ENCODE results near the gene GYPC.
A peak's percentile ranks its signal among the peaks of the same experiment; 100 is the strongest.

GYPC gene

GRCh38 chr2:126658905-126659561, 3.1 kb downstream of the GYPC start:
- Histone ChIP-seq H3K4me3 (ENCODE audit: low read length in 2 of 2) (peak overlapping the region in 1 of 2 donors; percentile 30), H3K27ac (ENCODE audit: low read length) (peak overlapping the region; percentile 87), H3K36me3 (ENCODE audit: control insufficient read depth in 2 of 2, insufficient read depth in 2 of 2, low read length in 2 of 2) (no peaks in the 10 kb centered on the region), H3K9me3 (ENCODE audit: control insufficient read depth in 2 of 2, low read length in 2 of 2) (no peaks in the 10 kb centered on the region), H3K27me3 (ENCODE audit: control insufficient read depth in 1 of 2, insufficient read depth in 2 of 2, low read length in 2 of 2) (no peaks in the 10 kb centered on the region), H3K4me1 (ENCODE audit: control insufficient read depth, insufficient read depth, low read length) (peaks cover 75% of the 10 kb centered on the region), H3K9ac (ENCODE audit: low read length in 2 of 2) (peak overlapping the region; percentile 37 to 56)

GRCh38 chr2:126659562-126660467, 3.9 kb downstream of the GYPC start:
- peak overlapping the region in 1 of 2 donors; percentile 56 for H3K9ac ChIP-seq (ENCODE audit: low read length in 2 of 2)
- H3K4me3 ChIP-seq (ENCODE audit: low read length in 2 of 2), result peak overlapping the region in 1 of 2 donors; percentile 30
- H3K36me3 ChIP-seq (ENCODE audit: control insufficient read depth in 2 of 2, insufficient read depth in 2 of 2, low read length in 2 of 2), result no peaks in the 10 kb centered on the region
- peak overlapping the region; percentile 87 for H3K27ac ChIP-seq (ENCODE audit: low read length)
- H3K9me3 ChIP-seq (ENCODE audit: control insufficient read depth in 2 of 2, low read length in 2 of 2), result no peaks in the 10 kb centered on the region
- H3K27me3 ChIP-seq (ENCODE audit: control insufficient read depth in 1 of 2, insufficient read depth in 2 of 2, low read length in 2 of 2), result no peaks in the 10 kb centered on the region
- peaks cover 82% of the 10 kb centered on the region for H3K4me1 ChIP-seq (ENCODE audit: control insufficient read depth, insufficient read depth, low read length)

- Histone ChIP-seq H3K4me1 (ENCODE audit: control insufficient read depth, insufficient read depth, low read length) (peaks cover 80% of the 10 kb centered on the region), H3K9ac (ENCODE audit: low read length in 2 of 2) (no peak overlapping the region)
Observed at GRCh38 chr2:126660971-126661370, 5.0 kb downstream of the GYPC start.

GRCh38 chr2:126661702-126662500, 5.9 kb downstream of the GYPC start:
- H3K36me3 ChIP-seq (ENCODE audit: control insufficient read depth in 2 of 2, insufficient read depth in 2 of 2, low read length in 2 of 2), result no peaks in the 10 kb centered on the region
- no peaks in the 10 kb centered on the region for H3K9me3 ChIP-seq (ENCODE audit: control insufficient read depth in 2 of 2, low read length in 2 of 2)
- no peak overlapping the region for H3K4me3 ChIP-seq (ENCODE audit: low read length in 2 of 2)
- H3K27ac ChIP-seq (ENCODE audit: low read length), result peak overlapping the region; percentile 87
- no peaks in the 10 kb centered on the region for H3K27me3 ChIP-seq (ENCODE audit: control insufficient read depth in 1 of 2, insufficient read depth in 2 of 2, low read length in 2 of 2)
- no peak overlapping the region for H3K9ac ChIP-seq (ENCODE audit: low read length in 2 of 2)
- peaks cover 85% of the 10 kb centered on the region for H3K4me1 ChIP-seq (ENCODE audit: control insufficient read depth, insufficient read depth, low read length)

More at GRCh38 chr2:126660971-126661370, 5.0 kb downstream of the GYPC start:
- Histone ChIP-seq H3K4me3 (ENCODE audit: low read length in 2 of 2) (no peak overlapping the region), H3K27ac (ENCODE audit: low read length) (peak overlapping the region; percentile 87), H3K27me3 (ENCODE audit: control insufficient read depth in 1 of 2, insufficient read depth in 2 of 2, low read length in 2 of 2) (no peaks in the 10 kb centered on the region), H3K9me3 (ENCODE audit: control insufficient read depth in 2 of 2, low read length in 2 of 2) (no peaks in the 10 kb centered on the region), H3K36me3 (ENCODE audit: control insufficient read depth in 2 of 2, insufficient read depth in 2 of 2, low read length in 2 of 2) (no peaks in the 10 kb centered on the region)

GRCh38 chr2:126662621-126663020, 6.7 kb downstream of the GYPC start:
- Histone ChIP-seq H3K36me3 (ENCODE audit: control insufficient read depth in 2 of 2, insufficient read depth in 2 of 2, low read length in 2 of 2) (no peaks in the 10 kb centered on the region), H3K9me3 (ENCODE audit: control insufficient read depth in 2 of 2, low read length in 2 of 2) (no peaks in the 10 kb centered on the region), H3K27me3 (ENCODE audit: control insufficient read depth in 1 of 2, insufficient read depth in 2 of 2, low read length in 2 of 2) (no peaks in the 10 kb centered on the region), H3K4me1 (ENCODE audit: control insufficient read depth, insufficient read depth, low read length) (peaks cover 80% of the 10 kb centered on the region), H3K4me3 (ENCODE audit: low read length in 2 of 2) (no peak overlapping the region), H3K9ac (ENCODE audit: low read length in 2 of 2) (no peak overlapping the region), H3K27ac (ENCODE audit: low read length) (peak overlapping the region; percentile 49)

GRCh38 chr2:126663184-126663963, 7.4 kb downstream of the GYPC start:
- Histone ChIP-seq H3K9ac (ENCODE audit: low read length in 2 of 2) (no peak overlapping the region), H3K27me3 (ENCODE audit: control insufficient read depth in 1 of 2, insufficient read depth in 2 of 2, low read length in 2 of 2) (no peaks in the 10 kb centered on the region), H3K4me1 (ENCODE audit: control insufficient read depth, insufficient read depth, low read length) (peaks cover 76% of the 10 kb centered on the region), H3K27ac (ENCODE audit: low read length) (peak overlapping the region; percentile 49), H3K9me3 (ENCODE audit: control insufficient read depth in 2 of 2, low read length in 2 of 2) (no peaks in the 10 kb centered on the region), H3K36me3 (ENCODE audit: control insufficient read depth in 2 of 2, insufficient read depth in 2 of 2, low read length in 2 of 2) (no peaks in the 10 kb centered on the region), H3K4me3 (ENCODE audit: low read length in 2 of 2) (no peak overlapping the region)

- Histone ChIP-seq H3K9ac (ENCODE audit: low read length in 2 of 2) (peak overlapping the region; percentile 13 to 36), H3K4me1 (ENCODE audit: control insufficient read depth, insufficient read depth, low read length) (peaks cover 69% of the 10 kb centered on the region), H3K9me3 (ENCODE audit: control insufficient read depth in 2 of 2, low read length in 2 of 2) (no peaks in the 10 kb centered on the region), H3K4me3 (ENCODE audit: low read length in 2 of 2) (no peak overlapping the region), H3K27ac (ENCODE audit: low read length) (peak overlapping the region; percentile 60), H3K27me3 (ENCODE audit: control insufficient read depth in 1 of 2, insufficient read depth in 2 of 2, low read length in 2 of 2) (no peaks in the 10 kb centered on the region), H3K36me3 (ENCODE audit: control insufficient read depth in 2 of 2, insufficient read depth in 2 of 2, low read length in 2 of 2) (peaks cover 2% of the 10 kb centered on the region in 2 donors)
Observed at GRCh38 chr2:126664234-126664633, 8.3 kb downstream of the GYPC start.

GRCh38 chr2:126664639-126665038, 8.7 kb downstream of the GYPC start:
- Histone ChIP-seq H3K27me3 (ENCODE audit: control insufficient read depth in 1 of 2, insufficient read depth in 2 of 2, low read length in 2 of 2) (no peaks in the 10 kb centered on the region), H3K9me3 (ENCODE audit: control insufficient read depth in 2 of 2, low read length in 2 of 2) (no peaks in the 10 kb centered on the region), H3K4me3 (ENCODE audit: low read length in 2 of 2) (no peak overlapping the region), H3K36me3 (ENCODE audit: control insufficient read depth in 2 of 2, insufficient read depth in 2 of 2, low read length in 2 of 2) (peaks cover 2% of the 10 kb centered on the region in 2 donors), H3K9ac (ENCODE audit: low read length in 2 of 2) (peak overlapping the region; percentile 13 to 36), H3K27ac (ENCODE audit: low read length) (peak overlapping the region; percentile 60), H3K4me1 (ENCODE audit: control insufficient read depth, insufficient read depth, low read length) (peaks cover 65% of the 10 kb centered on the region)

GRCh38 chr2:126665483-126665882, 9.5 kb downstream of the GYPC start:
- no peak overlapping the region for H3K9ac ChIP-seq (ENCODE audit: low read length in 2 of 2)
- H3K9me3 ChIP-seq (ENCODE audit: control insufficient read depth in 2 of 2, low read length in 2 of 2), result no peaks in the 10 kb centered on the region
- peaks cover 62% of the 10 kb centered on the region for H3K4me1 ChIP-seq (ENCODE audit: control insufficient read depth, insufficient read depth, low read length)
- H3K36me3 ChIP-seq (ENCODE audit: control insufficient read depth in 2 of 2, insufficient read depth in 2 of 2, low read length in 2 of 2), result peaks cover 2 to 4% of the 10 kb centered on the region in 2 donors
- no peaks in the 10 kb centered on the region for H3K27me3 ChIP-seq (ENCODE audit: control insufficient read depth in 1 of 2, insufficient read depth in 2 of 2, low read length in 2 of 2)
- H3K27ac ChIP-seq (ENCODE audit: low read length), result peak overlapping the region; percentile 60
- no peak overlapping the region for H3K4me3 ChIP-seq (ENCODE audit: low read length in 2 of 2)

- Histone ChIP-seq H3K27ac (ENCODE audit: low read length) (no peak overlapping the region), H3K4me3 (ENCODE audit: low read length in 2 of 2) (no peak overlapping the region), H3K9ac (ENCODE audit: low read length in 2 of 2) (no peak overlapping the region), H3K36me3 (ENCODE audit: control insufficient read depth in 2 of 2, insufficient read depth in 2 of 2, low read length in 2 of 2) (peaks cover 3 to 12% of the 10 kb centered on the region in 2 donors), H3K27me3 (ENCODE audit: control insufficient read depth in 1 of 2, insufficient read depth in 2 of 2, low read length in 2 of 2) (no peaks in the 10 kb centered on the region), H3K4me1 (ENCODE audit: control insufficient read depth, insufficient read depth, low read length) (peaks cover 42% of the 10 kb centered on the region), H3K9me3 (ENCODE audit: control insufficient read depth in 2 of 2, low read length in 2 of 2) (no peaks in the 10 kb centered on the region)
Observed at GRCh38 chr2:126668254-126668653, 12.3 kb downstream of the GYPC start.
